ENCODE measurements around the gene HS6ST1. TPM values are rescaled to one million over a fixed set of nuclear protein-coding genes. Genes with fewer than 3 reads are reported as not detected.

HS6ST1 gene
- total RNA-seq, 2 experiments from 2014 or later, result 7.1 to 8.7 TPM

DNA sequence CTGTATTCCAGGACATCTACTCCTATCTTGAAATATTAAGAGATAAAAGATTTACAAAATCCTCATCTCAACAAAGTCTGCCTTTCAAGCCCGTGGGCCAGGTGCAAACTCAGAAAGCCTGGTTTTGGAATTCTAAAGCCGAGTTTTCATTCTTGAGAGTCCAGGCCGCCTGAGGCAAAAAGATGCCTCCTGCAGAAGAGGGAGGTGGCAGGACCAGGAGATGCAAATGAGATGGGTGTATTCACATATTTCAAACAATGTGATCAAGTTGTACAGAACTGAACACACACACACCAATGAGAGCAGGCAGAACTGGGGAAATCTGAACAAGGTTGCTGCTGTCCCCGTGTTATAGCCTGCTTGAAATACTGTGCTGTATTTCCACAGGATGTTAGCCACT lies 7.7 kb upstream of the HS6ST1 start:
- intact Hi-C loops (cut with DNase I, micrococcal nuclease), result loop anchor here (10.0 kb wide), 5 partner anchors 142 to 1672 kb away; partner anchors contain the start of genes AMMECR1L (in 1 of the 2) and GYPC (in 1 of the 2)

GRCh38 chr2:128325611-128326181 lies 7.0 kb upstream of the HS6ST1 start:
- ChIA-PET POLR2A (no interaction called here), CTCF (no interaction called here)
- no peaks in the 10 kb centered on the region for H3K27me3 Mint-ChIP-seq
- H3K4me1 ChIP-seq (ENCODE audit: insufficient read depth, low read length), result peaks cover 11% of the 10 kb centered on the region
- no peaks in the 10 kb centered on the region for H3K36me3 ChIP-seq (ENCODE audit: insufficient read depth, low read length)
- H3K27me3 ChIP-seq (ENCODE audit: control insufficient read depth in 1 of 2, insufficient read depth in 2 of 2, low read length in 2 of 2), result peaks cover 0 to 2% of the 10 kb centered on the region in 2 experiments
- no peaks in the 10 kb centered on the region for H3K9me3 Mint-ChIP-seq
- H3K4me1 Mint-ChIP-seq (ENCODE audit: low read depth), result peaks cover 17% of the 10 kb centered on the region
- no peak overlapping the region for H3K27ac ChIP-seq (ENCODE audit: low read depth in 1 of 2, low read length in 2 of 2)
- H3K9me3 ChIP-seq (ENCODE audit: control insufficient read depth in 1 of 2, insufficient read depth in 1 of 2, low read length in 2 of 2), result no peaks in the 10 kb centered on the region
- intact Hi-C loops (cut with DNase I, micrococcal nuclease), result loop anchor here (10.0 kb wide), 5 partner anchors 141 to 1671 kb away; partner anchors contain the start of genes AMMECR1L (in 1 of the 2) and GYPC (in 1 of the 2)
- no peak overlapping the region for H3K4me3 ChIP-seq (ENCODE audit: low read length)
- no peak overlapping the region for H3K4me3 Mint-ChIP-seq
- H3K36me3 Mint-ChIP-seq (ENCODE audit: low read depth), result no peaks in the 10 kb centered on the region
- no peak for ATAC-seq (ENCODE audit: poor library complexity)
- no peak overlapping the region for H3K27ac Mint-ChIP-seq
- peak in 2 of 14 experiments; percentile 0 to 6 for DNase-seq
- TF ChIP-seq CTCF (IDR thresholded peaks at IDR 0.05), result no peak

More for the DNA sequence above, 7.7 kb upstream of the HS6ST1 start:
- no peak for TF ChIP-seq CTCF (IDR thresholded peaks at IDR 0.05)
- H3K36me3 Mint-ChIP-seq (ENCODE audit: low read depth), result peaks cover under 1% of the 10 kb centered on the region
- H3K4me1 Mint-ChIP-seq (ENCODE audit: low read depth), result peaks cover 13% of the 10 kb centered on the region
- Histone ChIP-seq H3K9me3 (ENCODE audit: control insufficient read depth in 1 of 2, insufficient read depth in 1 of 2, low read length in 2 of 2) (peaks cover 0 to under 1% of the 10 kb centered on the region in 2 experiments), H3K27ac (ENCODE audit: low read depth in 1 of 2, low read length in 2 of 2) (no peak overlapping the region), H3K36me3 (ENCODE audit: insufficient read depth, low read length) (no peaks in the 10 kb centered on the region), H3K4me3 (ENCODE audit: low read length) (no peak overlapping the region), H3K27me3 (ENCODE audit: control insufficient read depth in 1 of 2, insufficient read depth in 2 of 2, low read length in 2 of 2) (peaks cover 0 to 2% of the 10 kb centered on the region in 2 experiments), H3K4me1 (ENCODE audit: insufficient read depth, low read length) (peaks cover 9% of the 10 kb centered on the region)
- ChIA-PET CTCF (no interaction called here), POLR2A (no interaction called here)
- ATAC-seq (ENCODE audit: poor library complexity) (no peak), DNase-seq (no peak)
- peaks cover under 1% of the 10 kb centered on the region for H3K9me3 Mint-ChIP-seq
- no peak overlapping the region for H3K27ac Mint-ChIP-seq
- H3K27me3 Mint-ChIP-seq, result peaks cover 1% of the 10 kb centered on the region
- no peak overlapping the region for H3K4me3 Mint-ChIP-seq

- H3K9me3 ChIP-seq (ENCODE audit: control insufficient read depth in 1 of 2, insufficient read depth in 1 of 2, low read length in 2 of 2), result no peaks in the 10 kb centered on the region
- Mint-ChIP-seq H3K27me3 (no peaks in the 10 kb centered on the region), H3K9me3 (no peaks in the 10 kb centered on the region), H3K4me3 (peak overlapping the region; percentile 56), H3K36me3 (ENCODE audit: low read depth) (no peaks in the 10 kb centered on the region), H3K4me1 (ENCODE audit: low read depth) (peaks cover 22% of the 10 kb centered on the region), H3K27ac (no peak overlapping the region)
- ChIA-PET CTCF (no interaction called here), POLR2A (no interaction called here)
- H3K36me3 ChIP-seq (ENCODE audit: insufficient read depth, low read length), result no peaks in the 10 kb centered on the region
- H3K27me3 ChIP-seq (ENCODE audit: control insufficient read depth in 1 of 2, insufficient read depth in 2 of 2, low read length in 2 of 2), result peaks cover 0 to 1% of the 10 kb centered on the region in 2 experiments
- peaks cover 11% of the 10 kb centered on the region for H3K4me1 ChIP-seq (ENCODE audit: insufficient read depth, low read length)
- no peak overlapping the region for H3K27ac ChIP-seq (ENCODE audit: low read depth in 1 of 2, low read length in 2 of 2)
- ATAC-seq (ENCODE audit: poor library complexity), result no peak
- H3K4me3 ChIP-seq (ENCODE audit: low read length), result no peak overlapping the region
- intact Hi-C loops (cut with DNase I, micrococcal nuclease), result loop anchor here (5.0 to 10.0 kb wide), 9 partner anchors 140 to 1670 kb away; partner anchors contain the start of genes AMMECR1L (in 1 of the 2), GYPC (in 1 of the 2), SAP130 (in 1 of the 2) and UGGT1 (in 1 of the 2)
- DNase-seq, result peak in 2 of 14 experiments; percentile 1 to 7
- TF ChIP-seq CTCF (IDR thresholded peaks at IDR 0.05), result no peak
Measured at GRCh38 chr2:128324897-128325410, 6.3 kb upstream of the HS6ST1 start.
